HS-27A (cell line): ENCODE data around the gene SNAPC4.
"Not testable (repeated sequence)": the region's sequence is repeated elsewhere in the genome, so short reads cannot be mapped to it uniquely, and the experiment has no call there.

Source experiments
- DNase-seq: peaks from one replicate; pipeline ENCODE4 v3.0.0-alpha.2; 2012; ENCODE audit warnings: low read depth, missing footprints

Gene SNAPC4

DNA sequence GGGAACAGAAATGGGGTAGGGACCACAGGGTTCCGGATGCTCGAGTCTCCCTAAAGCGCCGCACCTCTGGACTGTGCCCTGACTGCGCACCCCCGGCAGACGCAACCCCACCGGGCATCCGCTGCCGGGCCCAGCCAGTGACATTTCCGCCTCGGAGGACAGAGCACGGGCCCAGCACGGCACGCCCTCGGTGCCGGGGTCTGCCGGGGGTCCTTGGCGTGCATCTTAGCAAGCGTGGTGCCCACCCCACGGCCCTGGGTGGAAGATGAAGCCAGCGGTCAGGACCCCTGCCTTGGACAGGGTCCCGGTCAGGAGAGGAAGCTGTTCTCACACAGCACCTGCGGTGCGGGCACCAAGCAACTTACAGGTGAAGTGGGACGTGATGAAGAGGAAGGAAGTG lies 32.6 kb upstream of the SNAPC4 start:
- no peak for DNase-seq

DNA sequence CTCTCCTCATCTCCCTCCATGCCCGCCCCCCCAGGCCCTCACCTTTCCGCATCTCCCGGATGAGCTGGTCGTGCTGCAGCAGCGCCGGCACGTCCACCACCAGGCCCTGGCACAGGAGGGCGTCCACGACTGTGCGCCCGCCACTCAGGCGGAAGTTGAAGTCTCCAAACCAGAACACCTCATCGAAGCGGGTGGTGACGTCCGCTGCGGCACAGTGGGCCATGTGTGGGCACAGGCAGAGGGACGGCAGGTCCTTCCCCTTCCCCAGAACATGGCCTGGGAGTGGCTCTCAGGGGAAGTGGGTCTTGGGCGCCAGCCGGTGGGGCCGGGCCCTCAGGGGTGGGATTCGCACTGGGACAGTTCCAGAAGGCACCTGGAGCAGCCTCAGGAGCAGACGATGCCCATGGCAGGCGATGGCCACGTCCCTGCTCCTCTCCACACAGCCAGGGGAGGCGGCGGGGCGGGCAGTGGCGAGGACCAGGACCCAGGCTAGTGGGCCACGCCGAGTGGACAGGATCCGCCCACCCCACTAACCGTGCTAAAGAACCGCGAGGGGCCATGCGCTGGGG lies 31.9 kb upstream of the SNAPC4 start:
- no peak for DNase-seq

DNA sequence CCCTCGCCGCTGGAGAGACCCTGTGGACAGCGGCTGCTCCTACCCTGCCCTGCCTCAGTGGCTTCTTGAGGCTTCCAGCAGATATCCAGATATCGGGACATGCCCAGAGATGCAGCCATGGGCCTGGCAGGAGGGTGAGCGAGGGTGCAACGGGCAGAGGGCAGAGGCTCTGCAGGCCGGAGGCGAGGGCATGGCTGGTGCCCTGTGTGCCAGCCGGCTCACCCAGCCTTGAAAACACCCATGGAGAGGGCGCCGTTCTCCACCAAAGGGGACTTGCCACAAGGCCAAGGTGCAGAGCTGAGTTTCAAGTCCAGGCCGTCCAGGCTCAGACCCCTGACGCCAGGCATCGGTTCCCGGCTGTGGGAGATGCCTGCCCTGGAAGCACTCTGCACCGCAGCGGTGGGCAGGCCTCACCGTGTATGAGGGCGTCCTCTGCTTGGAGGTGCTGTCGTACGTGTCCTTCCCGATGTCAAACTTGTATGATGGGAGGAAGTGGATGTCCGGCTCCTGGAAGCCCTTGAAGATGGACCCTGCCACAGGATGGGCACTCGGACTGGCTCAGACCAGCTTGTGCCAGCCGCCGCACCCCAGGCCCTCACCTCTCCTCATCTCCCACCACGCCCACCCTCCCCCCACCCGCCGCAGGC lies 30.7 kb upstream of the SNAPC4 start:
- DNase-seq: no peak

DNA sequence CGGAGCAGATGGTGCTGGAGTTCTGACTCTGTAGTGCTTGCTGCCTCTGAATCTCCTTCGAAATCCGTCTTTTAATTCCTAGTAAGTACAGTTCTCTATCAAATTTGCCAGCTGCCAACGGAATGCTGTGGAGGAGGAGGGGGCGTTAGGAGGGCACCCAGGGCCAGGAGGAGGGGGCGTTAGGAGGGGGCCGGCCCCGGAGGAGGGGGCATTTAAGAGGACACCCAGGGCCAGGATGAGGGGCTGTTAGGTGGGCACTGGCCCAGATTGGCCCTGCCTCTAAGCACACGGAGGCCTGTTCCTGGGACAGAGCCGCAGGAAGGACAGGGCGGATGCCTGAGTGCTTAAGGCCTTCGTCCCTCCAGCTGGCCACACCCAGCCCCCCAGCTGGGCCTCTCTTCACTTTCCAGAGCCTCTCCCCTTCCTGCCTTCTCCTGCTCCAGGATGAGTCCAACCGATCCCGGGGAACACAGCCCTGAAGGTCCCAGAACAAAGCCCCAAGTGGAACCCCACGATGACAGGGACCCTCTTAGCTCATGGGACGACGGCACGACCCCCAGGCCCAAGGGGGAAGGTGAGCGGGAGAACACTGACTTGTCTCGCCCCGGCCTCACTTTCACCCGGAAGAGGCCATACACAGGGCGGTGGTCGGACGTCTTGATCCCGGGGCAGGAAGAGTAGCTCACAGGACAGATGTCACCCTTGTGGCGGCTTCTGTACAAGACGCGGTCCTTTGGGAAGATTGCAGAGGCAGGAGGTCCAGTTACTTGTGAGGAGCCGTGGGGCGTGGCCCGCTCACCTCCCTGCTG lies 29.9 kb upstream of the SNAPC4 start:
- no peak for DNase-seq

DNA sequence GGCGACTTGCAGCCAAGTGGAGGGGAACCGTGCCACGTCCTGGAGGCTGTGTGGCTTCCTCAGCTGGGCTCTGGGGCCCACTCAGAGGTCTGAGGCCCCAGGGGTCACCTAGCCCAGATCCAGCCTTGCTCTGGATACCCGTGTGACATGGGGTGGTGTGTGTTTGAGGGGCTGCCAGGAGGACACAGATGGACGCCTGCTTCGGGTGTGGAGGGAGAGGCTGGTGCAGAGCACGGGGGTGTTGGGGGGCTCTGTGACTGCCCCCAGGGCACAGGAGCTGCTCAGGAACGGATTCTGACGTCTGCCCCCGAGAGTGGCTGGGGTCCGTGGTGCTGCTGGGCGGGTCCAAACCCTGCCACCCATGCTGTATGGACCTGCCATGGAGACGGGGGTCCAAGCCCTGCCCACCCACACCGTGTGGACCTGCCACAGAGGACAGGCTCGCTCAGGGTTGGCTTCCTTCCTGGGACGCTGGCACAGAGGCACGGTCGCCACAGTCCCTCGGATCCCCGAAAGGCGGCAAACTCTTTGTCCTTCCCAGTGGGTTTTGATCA lies 29.2 kb upstream of the SNAPC4 start:
- DNase-seq: no peak

DNA sequence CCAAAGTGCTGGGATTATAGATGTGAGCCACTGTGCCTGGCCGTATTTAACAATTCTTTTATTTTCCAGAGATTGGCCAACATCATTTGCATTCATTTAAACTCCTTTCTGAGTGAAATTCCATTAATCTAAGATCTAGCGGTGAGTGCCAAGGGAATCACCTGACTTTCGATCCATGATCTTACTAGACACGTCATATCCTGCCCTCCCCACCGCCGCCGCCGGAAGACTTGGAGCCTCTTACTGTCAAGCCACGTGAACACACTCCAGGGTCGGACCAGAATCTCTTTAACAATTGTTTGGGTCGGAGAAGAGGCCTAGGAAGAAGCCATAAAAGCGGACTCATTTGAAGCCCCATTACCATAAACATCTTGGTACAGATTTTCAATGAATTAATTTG lies 26.8 kb upstream of the SNAPC4 start:
- DNase-seq: no peak

DNA sequence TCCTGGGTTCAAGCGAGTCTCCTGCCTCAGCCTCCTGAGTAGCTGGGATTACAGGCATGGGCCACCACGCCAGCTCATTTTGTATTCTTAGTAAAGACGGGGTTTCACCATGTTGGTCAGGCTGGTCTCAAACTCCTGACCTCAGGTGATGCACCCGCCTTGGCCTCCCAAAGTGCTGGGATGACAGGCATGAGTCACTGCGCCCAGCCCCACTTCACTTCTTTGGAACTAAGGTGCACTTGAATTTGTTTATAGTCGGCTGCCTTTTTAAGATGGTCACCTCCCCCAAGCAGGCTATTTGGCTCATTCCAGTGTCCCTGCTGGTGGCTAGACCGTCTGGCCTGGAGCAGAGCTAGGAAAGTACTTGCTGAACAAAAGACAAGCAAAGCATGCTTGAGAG lies 25.4 kb upstream of the SNAPC4 start:
- not testable (repeated sequence) for DNase-seq

DNA sequence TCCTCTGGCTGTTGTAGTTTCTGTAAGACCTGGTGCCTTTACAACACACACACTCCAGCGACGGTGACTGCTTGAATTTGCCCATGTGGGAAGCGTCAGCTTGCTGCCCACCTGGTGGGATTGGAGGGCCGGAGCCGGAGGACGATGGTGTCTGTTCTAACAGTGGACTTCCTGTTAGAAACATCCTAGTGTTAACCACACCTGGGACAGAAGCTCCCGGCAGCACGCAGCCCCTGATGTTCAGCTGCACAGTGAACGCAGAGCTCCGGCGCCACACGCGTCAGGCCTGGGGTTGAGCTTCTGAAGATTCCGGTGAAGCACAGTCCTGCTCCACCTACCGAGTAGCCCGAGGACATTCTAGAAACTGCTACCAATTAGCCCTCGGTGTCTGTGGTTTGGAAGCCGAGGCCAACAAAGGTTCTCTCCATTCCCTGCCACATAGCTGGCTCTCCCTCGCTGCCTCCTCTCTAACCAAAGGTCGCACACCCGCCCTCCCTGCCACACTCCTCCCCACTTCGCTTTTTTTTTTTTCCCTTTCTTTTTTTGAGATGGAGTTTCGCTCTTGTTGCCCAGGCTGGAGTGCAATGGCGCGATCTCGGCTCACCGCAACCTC lies 24.9 kb upstream of the SNAPC4 start:
- no peak for DNase-seq

DNA sequence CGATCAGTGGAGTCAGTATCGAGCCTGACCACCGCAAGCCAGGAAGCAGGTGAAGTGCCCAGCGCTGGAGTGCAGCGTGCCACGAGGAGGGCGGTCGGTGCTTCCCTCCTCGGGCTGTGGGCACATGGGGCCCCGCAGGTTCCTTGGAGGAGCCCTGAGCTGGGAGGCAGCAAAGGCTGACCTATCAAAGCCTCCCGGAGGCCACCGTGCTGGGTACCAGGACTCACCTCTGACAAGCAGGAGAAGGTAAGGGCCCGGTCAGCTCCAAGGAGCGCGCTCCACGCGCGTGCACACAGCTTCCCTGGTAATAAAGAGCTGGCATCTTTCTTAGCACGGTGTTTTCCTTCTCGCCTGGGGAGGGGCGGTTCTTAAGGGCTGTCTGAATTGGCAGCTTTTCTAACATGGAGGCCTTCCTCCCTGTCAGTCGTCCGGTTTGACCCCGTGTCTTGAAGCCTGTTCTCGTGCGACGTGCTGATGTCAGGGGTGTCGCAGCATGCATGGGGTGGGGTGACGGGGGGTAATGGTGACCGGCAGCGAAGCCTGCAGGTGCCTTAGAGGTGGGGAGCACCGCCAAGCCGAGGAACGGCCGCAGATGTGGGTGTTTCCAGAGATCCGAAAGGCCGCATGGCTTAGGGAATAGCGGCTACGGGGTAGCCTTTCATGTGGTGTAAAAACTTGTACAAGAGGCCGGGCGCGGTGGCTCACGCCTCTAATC lies 23.6 kb upstream of the SNAPC4 start:
- DNase-seq: no peak

DNA sequence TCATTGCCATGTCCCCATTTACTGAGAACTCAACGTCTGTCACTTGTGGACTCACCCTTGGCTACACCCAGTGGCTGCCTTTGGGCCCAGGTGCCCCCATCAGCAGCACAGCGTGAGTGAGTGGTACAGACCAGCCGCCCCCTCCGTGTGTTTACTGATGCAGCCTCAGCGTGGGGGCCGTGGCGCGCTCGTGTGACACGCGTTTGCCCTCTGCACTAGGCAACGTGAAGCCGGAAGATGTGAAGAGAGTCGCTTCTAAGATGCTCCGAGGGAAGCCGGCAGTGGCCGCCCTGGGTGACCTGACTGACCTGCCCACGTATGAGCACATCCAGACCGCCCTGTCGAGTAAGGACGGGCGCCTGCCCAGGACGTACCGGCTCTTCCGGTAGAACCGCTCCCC lies 22.9 kb upstream of the SNAPC4 start:
- no peak for DNase-seq

DNA sequence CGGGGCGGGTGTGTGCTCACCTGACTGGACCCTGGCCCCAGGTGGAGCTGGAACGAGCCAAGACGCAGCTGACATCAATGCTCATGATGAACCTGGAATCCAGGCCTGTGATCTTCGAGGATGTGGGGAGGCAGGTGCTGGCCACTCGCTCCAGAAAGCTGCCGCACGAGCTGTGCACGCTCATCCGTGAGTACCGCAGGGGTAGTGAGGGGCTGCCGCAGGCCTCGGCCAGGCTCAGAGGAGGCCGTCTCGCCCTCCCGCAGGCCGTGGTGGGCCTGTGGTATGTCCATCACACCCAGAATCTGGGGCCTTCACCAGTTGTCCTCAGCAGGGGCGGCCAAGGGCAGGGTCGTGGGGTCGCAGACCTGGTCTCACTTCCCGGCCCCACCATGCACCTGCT lies 21.8 kb upstream of the SNAPC4 start:
- DNase-seq: no peak

DNA sequence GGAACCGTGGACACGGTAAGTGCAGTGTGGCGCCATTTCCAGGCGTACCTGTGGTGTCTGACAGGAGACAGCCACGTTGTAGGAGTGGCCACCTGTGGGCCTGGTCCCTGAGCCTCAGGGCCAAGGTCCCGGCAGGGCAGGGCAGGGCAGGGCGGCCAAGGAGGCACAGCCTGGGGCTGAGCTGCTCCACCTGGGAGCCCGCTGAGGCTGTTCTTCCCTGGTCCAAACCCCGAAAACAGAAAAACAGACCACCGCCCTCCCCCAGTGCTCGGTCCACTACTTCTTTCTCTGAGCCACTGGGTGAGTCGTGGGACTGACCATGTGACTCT lies 19.1 kb upstream of the SNAPC4 start:
- DNase-seq: no peak

DNA sequence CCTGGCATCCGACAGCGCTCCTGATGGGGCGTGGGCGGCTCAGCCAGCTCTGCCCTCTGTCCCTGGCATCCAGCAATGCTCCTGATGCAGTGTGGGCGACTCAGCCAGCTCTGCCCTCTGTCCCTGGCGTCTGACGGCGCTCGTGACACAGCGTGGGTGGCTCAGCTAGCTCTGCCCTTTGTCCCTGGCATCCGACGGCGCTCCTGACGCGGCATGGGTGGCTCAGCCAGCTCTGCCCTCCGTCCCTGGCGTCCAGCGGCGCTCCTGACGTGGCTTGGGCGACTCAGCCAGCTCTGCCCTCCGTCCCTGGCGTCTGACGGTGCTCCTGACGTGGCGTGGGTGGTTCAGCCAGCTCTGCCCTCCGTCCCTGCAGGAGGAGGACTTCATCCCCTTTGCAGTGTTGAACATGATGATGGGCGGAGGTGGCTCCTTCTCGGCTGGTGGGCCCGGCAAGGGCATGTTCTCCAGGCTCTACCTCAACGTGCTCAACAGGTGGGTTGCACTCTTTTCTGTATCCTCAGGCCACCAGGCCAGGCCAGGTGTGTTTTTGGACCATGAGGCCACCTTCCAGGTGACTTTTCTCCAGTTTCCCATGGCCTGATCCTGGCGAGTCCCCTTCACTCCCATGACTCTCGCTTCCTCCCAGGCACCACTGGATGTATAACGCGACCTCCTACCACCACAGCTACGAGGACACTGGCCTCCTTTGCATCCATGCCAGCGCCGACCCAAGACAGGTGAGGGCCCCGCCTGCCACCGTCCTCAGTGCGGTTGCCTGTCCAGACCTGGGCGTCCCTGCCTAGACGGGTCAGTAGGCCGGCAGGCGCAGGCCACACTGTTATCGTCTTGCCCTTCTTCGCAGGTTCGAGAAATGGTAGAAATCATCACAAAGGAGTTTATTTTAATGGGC lies 18.5 kb upstream of the SNAPC4 start:
- DNase-seq: no peak

DNA sequence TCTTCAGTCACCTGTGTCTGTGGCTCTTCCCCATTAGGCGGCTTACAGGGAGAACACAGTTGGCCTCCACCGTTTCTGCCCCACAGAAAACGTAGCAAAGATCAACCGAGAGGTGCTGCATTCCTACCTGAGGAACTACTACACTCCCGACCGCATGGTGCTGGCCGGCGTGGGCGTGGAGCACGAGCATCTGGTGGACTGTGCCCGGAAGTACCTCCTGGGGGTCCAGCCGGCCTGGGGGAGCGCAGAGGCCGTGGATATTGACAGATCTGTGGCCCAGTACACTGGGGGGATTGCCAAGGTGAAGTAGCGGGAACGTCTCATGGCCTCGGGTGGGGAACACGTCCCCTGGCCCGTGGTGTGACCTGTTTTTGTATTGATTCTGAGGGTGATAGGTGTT lies 16.9 kb upstream of the SNAPC4 start:
- DNase-seq: no peak

DNA sequence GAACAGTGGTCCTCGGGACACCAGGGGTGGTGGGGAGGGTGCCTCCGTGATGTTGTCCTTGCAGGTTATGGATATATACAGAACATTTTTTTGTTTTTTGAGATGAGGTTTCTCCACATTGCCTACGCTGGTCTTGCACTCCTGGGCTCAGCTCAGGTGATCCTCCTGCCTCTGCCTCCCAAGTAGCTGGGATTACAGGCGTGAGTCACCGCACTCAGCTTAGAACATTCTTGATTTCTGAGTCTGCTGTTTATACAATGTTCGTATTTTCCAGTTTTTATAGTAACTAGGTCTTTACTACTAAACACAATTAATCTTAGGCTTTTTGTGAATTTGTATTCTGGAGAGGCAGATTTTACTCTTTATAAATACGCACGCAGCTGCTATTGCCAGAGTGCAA lies 16.5 kb upstream of the SNAPC4 start:
- no peak for DNase-seq

DNA sequence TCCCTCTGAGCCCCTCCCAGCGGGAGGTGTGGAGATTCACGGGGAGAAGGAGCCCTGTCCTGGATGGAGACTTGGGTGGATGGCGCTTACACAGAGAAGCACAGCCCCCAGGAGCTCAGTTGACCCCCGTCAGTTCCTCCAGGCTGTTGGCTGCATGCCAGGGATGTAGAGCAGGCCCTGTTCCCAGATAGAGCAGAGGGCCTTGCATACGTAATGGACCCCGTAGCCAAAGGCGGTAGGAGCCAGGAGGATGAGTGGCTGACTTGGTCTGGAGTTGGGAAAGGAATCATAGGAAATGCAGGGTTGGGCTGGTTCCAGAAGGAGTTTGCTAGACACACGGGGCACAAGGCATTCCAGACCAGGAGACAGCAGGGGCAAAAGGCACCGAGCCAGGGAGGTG lies 13.0 kb upstream of the SNAPC4 start:
- DNase-seq: no peak

DNA sequence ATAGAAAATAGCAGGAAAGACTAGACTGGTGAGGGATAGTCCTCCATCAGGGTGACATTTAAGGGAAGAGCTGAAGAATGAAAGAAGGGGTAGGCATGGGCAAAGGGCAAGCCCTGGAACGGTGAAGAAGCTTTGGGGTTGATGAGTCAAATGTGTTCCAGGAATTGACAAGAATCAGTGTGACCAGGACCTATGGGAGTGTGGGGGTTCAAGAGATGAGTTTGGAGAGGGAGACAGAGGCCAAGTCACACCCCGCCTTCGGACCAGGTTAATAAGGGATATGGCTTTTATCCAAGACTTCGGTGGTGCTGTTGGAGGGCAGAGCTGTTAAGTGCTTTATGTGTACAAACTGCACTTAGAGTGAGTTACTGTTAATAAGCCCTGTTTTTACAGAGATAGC lies 11.4 kb upstream of the SNAPC4 start:
- DNase-seq: no peak

DNA sequence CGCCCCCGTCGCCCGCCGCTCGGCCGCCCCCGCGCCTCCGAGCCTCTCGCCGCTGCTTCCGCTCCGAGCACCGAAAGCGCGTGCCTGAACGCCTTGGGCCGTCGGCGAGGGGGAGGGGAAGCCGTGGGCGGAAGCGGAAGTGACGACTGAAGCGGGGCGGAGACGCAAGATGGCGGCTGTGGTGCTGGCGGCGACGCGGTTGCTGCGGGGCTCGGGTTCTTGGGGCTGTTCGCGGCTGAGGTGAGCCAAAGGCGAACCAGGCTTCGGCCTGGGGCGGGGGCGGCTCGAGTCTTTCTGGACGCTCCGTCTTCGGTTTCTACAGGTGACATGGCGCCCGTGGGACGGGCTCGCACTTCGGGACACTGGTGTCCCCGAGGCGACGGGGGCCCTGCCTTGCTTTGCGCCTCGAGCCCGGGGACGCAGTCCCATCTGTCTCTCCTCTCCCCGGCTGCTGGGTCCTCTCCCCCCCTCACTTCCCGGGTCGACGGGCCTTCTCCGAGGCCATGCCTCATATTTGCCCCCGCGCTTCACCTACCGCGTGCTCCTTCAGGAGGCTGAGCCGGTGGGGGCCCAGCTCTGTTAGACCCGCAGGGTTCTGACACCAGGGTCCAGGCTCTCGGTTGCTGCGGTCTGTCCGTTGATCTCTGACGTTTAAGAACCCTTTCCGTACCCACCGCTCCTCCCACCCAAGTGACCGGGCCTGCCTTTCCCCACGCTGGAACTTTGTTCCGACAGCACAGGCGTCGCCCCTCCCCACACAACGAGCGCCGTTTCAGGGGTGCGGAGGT lies 10.7 kb upstream of the SNAPC4 start, which contains the start of the genes ENTR1 and PMPCA:
Gene ENTR1, minus strand, starts transcription at position 115 of the 788 bp plus-strand sequence. CDS start 217 bp downstream, outside the sequence.
Gene PMPCA, plus strand, starts transcription at position 159 of the 788 bp plus-strand sequence. Its CDS starts 11 bp downstream, at position 170.
- DNase-seq: peak; percentile 39

DNA sequence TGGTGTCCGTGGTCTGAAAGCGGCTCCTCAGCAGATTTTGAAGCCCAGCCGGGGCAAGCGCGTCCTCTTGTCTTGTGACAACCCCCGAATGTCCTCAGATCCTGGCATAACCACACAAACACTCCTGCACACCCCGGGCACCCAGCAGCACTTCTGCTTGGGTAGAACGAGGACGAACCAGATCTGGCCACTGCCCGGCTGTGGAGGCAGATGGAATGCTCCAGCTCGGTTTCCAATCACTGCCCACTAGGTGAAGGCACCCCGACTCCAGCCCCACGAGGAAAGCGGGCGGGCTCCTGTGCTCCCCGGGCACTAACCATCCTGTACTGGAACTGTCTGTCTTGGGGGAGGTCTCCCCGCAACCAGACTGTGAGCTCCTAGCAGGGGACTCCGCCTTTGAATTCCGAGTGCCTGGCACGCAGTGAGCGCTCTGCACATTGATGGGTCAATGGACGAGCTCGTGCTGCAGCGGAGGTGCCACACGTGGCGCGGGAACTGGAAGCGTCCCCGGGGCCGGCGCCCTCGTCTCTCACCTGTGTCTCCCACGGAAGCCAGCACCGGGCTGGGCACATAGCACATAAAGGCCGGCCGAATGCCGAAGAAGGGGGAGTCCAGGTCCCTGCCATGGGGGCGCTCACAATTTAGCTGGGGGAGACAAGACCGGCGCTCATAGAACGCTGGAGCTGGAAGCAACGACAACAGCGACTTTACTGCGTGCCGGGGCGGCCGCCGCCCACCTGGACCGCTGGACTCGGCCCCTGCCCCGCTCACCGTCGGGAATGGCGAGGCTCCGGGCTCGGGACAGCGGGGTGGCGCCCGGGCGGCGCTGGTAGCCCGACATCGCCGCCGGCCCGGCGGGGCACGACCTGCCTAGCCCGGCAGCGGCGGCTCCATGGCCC lies 9.8 kb upstream of the SNAPC4 start:
- DNase-seq: no peak
